Right hindlimb (tissue), 1 donor: ENCODE measurements around the gene ASAP2.
"Not testable (repeated sequence)": the region's sequence is repeated elsewhere in the genome, so short reads cannot be mapped to it uniquely, and the experiment has no call there.

Experiments used
- DNase-seq: peaks from one replicate; pipeline ENCODE4 v3.0.0-alpha.2; 2018

The ASAP2 gene

GRCh38 chr2:9212661-9213411 is 6.2 kb downstream of the ASAP2 start:
- DNase-seq, result no peak

DNA sequence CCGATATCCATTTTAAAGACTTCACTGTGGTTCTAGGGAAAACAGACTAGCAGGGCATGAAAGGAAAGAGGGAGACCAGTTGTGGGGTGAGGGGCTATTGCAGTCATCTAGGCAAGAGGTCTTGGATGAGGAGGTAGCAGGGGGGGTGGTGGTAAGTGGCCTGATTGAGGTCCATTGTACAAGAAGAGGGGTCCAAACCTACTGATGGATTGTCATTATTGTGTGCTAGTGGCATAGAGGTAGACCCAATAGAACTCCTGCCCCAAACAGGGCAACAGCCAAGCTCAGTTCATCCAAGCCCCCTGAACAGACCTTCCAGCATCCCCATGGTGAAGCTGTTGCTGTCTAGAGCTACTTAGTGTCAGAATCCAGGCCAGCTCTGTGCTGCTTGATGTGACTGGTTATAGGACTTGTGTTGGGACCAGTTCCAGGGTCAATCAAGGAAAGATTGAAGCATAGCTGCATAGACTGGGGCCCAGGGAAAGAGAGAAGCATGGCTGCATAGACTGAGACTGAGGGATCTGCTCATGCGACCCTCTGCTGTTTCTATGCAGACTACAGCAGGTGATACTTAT is 7.0 kb downstream of the ASAP2 start:
- no peak for DNase-seq

DNA sequence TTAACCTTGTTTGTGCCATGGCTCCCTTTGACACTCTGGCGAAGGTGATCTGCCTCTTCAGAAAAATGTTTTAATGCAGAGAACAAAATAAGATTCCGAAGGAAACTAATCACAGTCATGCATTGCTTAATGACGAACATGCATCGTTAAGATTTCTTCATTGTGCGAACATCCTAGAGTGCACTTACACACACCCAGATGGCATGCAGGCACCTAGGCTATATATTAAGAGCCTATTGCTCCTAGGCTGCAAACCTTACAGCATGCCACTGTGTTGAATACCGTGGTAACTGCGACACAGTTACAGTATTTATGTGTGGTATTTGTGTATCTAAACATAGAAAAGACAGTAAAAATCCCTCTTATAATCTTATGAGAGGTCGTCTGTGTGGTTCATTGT is 8.3 kb downstream of the ASAP2 start:
- no peak for DNase-seq

DNA sequence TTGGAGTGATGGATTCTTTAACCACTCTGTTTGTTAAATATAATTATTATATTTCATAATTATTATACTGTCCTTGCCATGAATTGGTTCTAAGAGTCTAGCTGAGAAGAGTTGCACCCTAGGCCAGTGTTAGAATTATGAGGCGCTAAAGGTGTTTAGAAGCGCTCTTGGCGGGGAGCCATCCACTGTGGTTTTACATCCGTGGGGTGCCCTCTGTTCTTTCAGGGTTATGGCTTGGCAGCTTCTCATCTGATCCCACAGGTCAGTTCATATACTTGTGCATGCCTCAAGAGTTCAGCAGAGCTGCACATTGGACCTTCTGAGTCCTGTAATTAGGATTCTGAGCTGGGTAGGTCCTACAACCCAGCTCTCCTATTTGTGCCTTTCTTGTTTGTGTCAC is 9.1 kb downstream of the ASAP2 start:
- no peak for DNase-seq

DNA sequence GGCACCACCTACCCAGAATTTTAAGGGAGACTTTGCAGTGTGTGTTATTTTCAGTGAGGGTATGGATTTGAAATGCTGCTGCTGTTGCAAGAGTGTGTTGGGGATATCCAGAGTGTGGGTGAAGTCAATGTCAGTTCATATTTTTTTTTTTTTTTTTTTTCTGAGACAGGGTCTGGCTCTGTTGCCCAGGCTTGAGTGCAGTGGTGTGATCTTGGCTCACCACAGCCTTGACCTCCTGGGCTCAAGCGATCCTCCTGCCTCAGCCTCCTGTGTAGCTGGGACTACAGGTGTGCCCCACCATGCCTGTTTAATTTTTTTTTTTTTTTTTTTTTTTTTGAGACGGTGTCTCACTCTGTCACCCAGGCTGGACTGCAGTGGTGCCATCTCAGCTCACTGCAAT is 9.5 kb downstream of the ASAP2 start:
- DNase-seq, result not testable (repeated sequence)

GRCh38 chr2:9217838-9218770 is 11.5 kb downstream of the ASAP2 start:
- no peak for DNase-seq

GRCh38 chr2:9219027-9219445 is 12.4 kb downstream of the ASAP2 start:
- no peak for DNase-seq

DNA sequence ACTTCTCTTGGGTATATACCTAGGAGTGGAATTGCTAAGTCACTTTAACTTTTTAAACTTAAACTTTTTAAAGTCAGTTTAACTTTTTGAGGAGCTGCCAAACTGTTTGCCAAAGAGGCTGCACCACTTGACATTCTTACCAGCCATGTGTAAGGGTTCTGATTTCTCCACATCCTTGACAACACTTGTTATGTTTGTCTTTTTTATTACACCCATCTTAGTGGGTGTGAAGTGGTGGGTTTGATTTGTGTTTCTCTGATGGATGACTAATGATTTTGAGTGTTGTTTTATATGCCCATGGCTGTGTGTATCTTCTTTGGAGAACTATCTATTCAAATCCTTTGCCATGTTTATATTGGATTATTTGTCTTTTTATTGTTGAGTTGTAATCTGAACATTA is 13.6 kb downstream of the ASAP2 start:
- no peak for DNase-seq

- DNase-seq, result no peak
Measured at GRCh38 chr2:9221223-9221622, 14.6 kb downstream of the ASAP2 start.

DNA sequence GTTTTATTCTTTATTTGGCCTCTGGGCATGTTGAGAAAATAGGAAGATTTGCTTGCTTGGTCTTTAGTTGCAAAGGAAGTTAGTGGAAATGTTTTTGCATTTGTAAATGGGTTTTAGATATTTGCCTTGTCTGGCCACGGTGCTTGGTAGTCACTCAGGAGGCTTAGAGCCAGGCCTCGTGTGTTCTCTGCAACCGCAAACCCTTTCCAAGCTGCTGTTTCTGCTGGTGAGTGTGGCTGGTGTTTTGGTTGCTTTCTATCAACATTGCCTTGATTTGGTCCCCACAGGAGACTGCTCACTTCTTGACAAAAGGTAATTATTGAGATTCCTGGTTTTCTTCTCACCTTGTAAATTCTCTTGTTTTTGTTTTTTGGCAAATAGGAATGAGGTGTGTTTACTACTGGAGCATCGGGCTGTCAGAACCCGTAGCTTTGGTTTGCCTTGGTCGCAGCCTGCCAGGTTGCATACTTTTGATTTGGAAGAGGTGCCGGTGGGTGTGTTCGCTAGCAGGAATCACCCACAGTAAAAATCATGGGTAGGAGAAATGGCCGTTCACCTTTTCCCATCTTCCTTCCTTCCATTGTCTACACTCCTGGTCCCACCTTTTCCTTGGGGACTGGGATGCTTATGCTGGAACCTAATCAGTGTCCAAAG is 15.8 kb downstream of the ASAP2 start:
- DNase-seq, result no peak

- no peak for DNase-seq
Measured at GRCh38 chr2:9222893-9223287, 16.3 kb downstream of the ASAP2 start.

GRCh38 chr2:9225806-9226205 is 19.2 kb downstream of the ASAP2 start:
- DNase-seq, result no peak

- no peak for DNase-seq
Measured at GRCh38 chr2:9226458-9227380, 20.1 kb downstream of the ASAP2 start.

GRCh38 chr2:9228088-9228751 is 21.6 kb downstream of the ASAP2 start:
- DNase-seq, result no peak

GRCh38 chr2:9228781-9229469 is 22.3 kb downstream of the ASAP2 start:
- DNase-seq, result no peak

DNA sequence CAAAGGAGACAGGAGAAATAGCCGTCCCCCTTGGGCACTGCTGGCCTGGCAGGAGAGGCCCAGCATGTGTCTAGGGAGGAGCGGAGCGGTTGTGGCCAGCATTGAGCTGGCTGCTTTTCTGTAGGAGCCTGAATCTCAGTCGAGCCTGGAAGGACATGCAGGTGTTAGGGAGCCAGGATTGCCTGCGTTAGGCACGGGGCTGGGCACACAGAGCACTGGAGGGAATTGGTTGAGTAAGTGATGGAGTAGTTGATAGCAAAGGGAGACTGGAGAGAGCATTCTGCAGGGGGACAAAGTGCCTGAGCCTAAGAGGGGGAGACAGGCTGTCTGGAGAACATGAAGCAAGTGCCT is 22.8 kb downstream of the ASAP2 start:
- no peak for DNase-seq

DNA sequence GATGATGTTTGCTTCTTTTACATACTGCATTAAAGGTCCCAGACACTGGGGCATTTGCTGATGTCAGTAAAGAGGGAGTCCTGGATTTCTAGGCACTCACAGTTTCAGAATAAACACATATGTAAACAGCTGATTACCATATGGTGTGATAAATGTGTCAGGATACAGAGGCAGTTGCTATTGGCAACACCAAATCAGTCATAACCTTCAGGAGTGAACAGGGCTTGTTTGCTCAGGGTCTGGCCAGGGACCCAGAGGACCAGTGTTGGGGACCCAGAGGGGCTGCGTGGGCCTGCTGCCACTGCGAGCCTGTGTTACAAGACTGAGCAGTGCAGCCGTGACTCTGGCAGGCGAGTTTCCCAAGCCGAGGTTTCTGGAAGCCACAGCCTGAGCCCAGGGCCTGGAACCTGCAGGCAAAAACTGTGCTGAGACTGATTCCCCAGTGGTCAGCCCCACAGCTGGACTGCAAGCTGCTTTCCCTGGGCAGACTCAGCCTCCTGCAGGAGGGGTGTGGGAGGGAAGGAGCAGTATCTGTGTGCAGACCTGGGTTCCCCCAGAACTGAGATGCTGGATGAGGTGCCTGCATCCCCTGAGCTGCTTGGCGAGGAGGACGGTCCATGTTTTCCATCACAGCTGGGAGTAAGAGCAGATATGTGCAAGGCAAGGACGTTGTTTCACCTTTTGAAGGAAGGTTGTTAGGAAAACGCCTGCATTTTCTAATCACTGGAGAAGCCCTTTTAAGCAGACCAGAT is 23.6 kb downstream of the ASAP2 start:
- DNase-seq, result peak; percentile 69

GRCh38 chr2:9230881-9231280 is 24.3 kb downstream of the ASAP2 start:
- no peak for DNase-seq

DNA sequence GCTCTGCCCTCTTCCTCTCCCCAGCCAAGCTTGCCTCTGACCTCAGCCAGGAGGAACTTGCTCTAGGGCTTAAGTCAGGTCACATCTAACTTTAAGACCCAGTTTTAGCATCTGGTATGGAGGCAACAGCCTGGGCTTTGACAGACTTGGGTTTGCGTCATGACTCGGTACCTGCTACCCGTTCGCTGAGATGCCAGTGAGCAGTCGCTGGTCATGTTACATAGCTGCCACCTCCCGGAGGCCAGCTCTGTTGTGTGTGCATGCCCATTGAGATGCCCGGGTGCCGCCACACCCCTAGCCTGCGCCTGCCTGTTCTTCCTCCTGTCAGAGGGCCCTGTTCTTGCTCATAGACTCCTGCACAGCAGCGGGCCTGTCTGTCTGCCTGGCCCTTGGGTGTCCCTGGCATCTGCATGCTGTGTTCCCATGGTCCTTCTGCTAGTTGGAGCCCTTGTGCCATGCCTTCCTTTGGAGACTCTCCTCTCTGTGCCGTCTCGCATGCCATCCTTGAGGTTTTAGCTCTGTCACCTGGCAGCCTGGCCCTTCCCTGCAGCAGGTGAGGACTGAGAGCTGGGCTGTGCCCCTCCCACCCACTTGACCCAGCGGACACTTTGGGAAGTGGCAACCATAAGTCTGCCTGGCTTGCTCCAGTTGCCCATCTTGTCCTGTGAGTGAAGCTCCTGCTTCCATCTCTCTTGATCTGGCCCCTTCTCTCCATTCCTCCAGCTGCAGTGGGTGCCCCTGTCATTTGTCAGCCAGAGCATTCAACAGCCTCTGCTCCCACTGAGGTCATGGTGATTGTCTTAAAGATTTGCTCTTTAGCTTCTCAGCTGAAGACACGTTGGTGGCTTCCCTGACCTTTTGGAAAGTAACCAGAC is 24.9 kb downstream of the ASAP2 start:
- no peak for DNase-seq
